ENCODE results near the gene INSL6. TPM values are rescaled to one million over a fixed set of nuclear protein-coding genes. Genes with fewer than 3 reads are reported as not detected.

INSL6 gene
- not detected for total RNA-seq

- Mint-ChIP-seq H3K4me3 (no peak within 1 kb of the TSS), H3K36me3 (ENCODE audit: low read depth) (no peaks in the 10 kb centered on the region), H3K4me1 (ENCODE audit: low read depth) (peaks cover 25% of the 10 kb centered on the region), H3K27ac (no peak within 1 kb of the TSS), H3K27me3 (no peaks in the 10 kb centered on the region), H3K9me3 (no peaks in the 10 kb centered on the region)
- ATAC-seq = no peak
- no peak for DNase-seq
- POLR2A ChIA-PET = no interaction called here
- CTCF ChIA-PET = interaction anchor here (0.6 to 2.3 kb wide), 29 partner anchors 10 to 1565 kb away, joined by 3 to 41 read pairs (median 6); partner anchors contain the start of gene CD274
- no peak for TF ChIP-seq CTCF (IDR thresholded peaks at IDR 0.05)
- intact Hi-C loops (cut with micrococcal nuclease) = loop anchor here (10.0 kb wide), 1 partner anchor 431 kb away; no protein-coding TSS in a partner anchor
These were observed at the start of gene INSL6 for GRCh38 chr9:5185220-5185840. TSS of gene INSL6 (minus strand) at chr9:5185639. CDS start at chr9:5185602, 37 bp downstream.

GRCh38 chr9:5231212-5231611 lies 45.8 kb upstream of the INSL6 start, which contains the start of gene INSL4:
TSS of gene INSL4 (plus strand) at chr9:5231419. CDS start at chr9:5231524, 105 bp downstream.
- no peak for ATAC-seq
- Mint-ChIP-seq H3K36me3 (ENCODE audit: low read depth) (no peaks in the 10 kb centered on the region), H3K27ac (no peak within 1 kb of the TSS), H3K27me3 (no peaks in the 10 kb centered on the region), H3K4me3 (no peak within 1 kb of the TSS), H3K4me1 (ENCODE audit: low read depth) (no peaks in the 10 kb centered on the region), H3K9me3 (no peaks in the 10 kb centered on the region)
- CTCF ChIA-PET = no interaction called here
- POLR2A ChIA-PET = no interaction called here
- no peak for TF ChIP-seq CTCF (IDR thresholded peaks at IDR 0.05)
- DNase-seq = no peak
- intact Hi-C loops (cut with micrococcal nuclease) = no loop called here

GRCh38 chr9:5230554-5230953 lies 45.1 kb upstream of the INSL6 start:
- intact Hi-C loops (cut with micrococcal nuclease) = no loop called here
- no peak for DNase-seq
- no peak for ATAC-seq
- Mint-ChIP-seq H3K4me3 (no peak overlapping the region), H3K9me3 (no peaks in the 10 kb centered on the region), H3K27me3 (no peaks in the 10 kb centered on the region), H3K4me1 (ENCODE audit: low read depth) (no peaks in the 10 kb centered on the region), H3K27ac (no peak overlapping the region), H3K36me3 (ENCODE audit: low read depth) (no peaks in the 10 kb centered on the region)
- POLR2A ChIA-PET = no interaction called here
- CTCF ChIA-PET = no interaction called here
- no peak for TF ChIP-seq CTCF (IDR thresholded peaks at IDR 0.05)

- CTCF ChIA-PET = no interaction called here
- Mint-ChIP-seq H3K4me1 (ENCODE audit: low read depth) (no peaks in the 10 kb centered on the region), H3K36me3 (ENCODE audit: low read depth) (no peaks in the 10 kb centered on the region), H3K27ac (no peak overlapping the region), H3K9me3 (peaks cover 4% of the 10 kb centered on the region), H3K4me3 (no peak overlapping the region), H3K27me3 (no peaks in the 10 kb centered on the region)
- ATAC-seq = peak; percentile 27
- intact Hi-C loops (cut with micrococcal nuclease) = no loop called here
- POLR2A ChIA-PET = no interaction called here
- TF ChIP-seq CTCF (IDR thresholded peaks at IDR 0.05) = no peak
- no peak for DNase-seq
These were observed 19.6 kb upstream of the INSL6 start for GRCh38 chr9:5205071-5205470.

GRCh38 chr9:5195463-5195862 lies 10.0 kb upstream of the INSL6 start:
- H3K4me3 Mint-ChIP-seq = no peak overlapping the region
- no peaks in the 10 kb centered on the region for H3K36me3 Mint-ChIP-seq (ENCODE audit: low read depth)
- H3K4me1 Mint-ChIP-seq (ENCODE audit: low read depth) = no peaks in the 10 kb centered on the region
- ChIA-PET POLR2A (no interaction called here), CTCF (interaction anchor here (2.3 kb wide), 1 partner anchor 9 kb away, joined by 12 read pairs; no protein-coding TSS in a partner anchor)
- DNase-seq (no peak), ATAC-seq (no peak)
- TF ChIP-seq CTCF (IDR thresholded peaks at IDR 0.05) = no peak
- intact Hi-C loops (cut with micrococcal nuclease) = no loop called here
- H3K27ac Mint-ChIP-seq = no peak overlapping the region
- peaks cover 1% of the 10 kb centered on the region for H3K27me3 Mint-ChIP-seq
- H3K9me3 Mint-ChIP-seq = no peaks in the 10 kb centered on the region
